ENCODE data around the gene ARPP21.
"Not testable (repeated sequence)": the region's sequence is repeated elsewhere in the genome, so short reads cannot be mapped to it uniquely, and the experiment has no call there.

The ARPP21 gene

DNA sequence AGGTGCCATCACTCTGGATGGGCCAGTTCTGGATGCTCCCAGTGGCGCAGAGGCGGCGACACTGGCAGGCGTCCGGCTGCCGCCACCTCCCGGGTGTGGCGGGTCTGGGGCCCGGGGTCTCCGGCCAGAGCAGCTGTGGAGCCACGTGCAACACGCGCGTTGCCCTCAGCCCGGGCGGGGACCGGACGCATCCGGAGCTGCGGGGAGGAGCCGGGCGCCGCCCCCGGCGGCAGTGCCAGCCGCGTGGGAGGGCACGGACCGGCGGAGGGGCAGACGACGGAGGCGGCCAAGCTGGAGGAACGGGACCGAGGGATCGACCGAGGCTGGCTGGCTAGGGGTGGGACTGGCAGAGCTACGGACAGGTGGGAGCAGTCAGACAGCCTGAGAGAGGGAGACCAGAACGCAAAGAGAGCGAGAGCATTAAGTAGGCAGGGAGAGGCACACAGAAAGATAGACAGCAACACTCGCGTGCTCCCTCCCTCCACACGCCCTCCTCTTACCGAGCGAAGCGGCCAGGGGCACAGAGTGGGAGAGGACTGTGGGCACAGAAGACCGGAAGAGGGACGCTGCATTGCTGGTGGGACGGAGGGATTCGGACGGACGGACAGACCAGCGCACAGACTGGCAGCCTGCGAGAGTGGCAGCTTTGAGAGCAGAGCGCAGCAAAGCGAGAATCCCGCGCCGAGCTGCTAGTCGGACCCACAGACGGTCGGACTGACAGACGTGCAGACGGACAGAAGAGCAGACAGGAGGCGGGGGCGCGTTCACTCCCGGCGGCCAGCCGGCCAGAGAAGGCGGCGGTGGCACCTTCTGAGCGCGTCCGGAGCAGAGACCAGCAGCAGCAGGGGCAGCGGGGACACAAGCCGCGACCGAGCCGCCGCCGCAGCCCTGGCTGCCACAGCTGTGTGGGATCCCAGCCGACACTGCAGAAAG lies at the start of gene ARPP21:
Gene ARPP21 (plus strand): TSS at position 272 of the 933 bp plus-strand sequence. CDS start 42,227 bp downstream, outside the sequence.
- no peak for DNase-seq

DNA sequence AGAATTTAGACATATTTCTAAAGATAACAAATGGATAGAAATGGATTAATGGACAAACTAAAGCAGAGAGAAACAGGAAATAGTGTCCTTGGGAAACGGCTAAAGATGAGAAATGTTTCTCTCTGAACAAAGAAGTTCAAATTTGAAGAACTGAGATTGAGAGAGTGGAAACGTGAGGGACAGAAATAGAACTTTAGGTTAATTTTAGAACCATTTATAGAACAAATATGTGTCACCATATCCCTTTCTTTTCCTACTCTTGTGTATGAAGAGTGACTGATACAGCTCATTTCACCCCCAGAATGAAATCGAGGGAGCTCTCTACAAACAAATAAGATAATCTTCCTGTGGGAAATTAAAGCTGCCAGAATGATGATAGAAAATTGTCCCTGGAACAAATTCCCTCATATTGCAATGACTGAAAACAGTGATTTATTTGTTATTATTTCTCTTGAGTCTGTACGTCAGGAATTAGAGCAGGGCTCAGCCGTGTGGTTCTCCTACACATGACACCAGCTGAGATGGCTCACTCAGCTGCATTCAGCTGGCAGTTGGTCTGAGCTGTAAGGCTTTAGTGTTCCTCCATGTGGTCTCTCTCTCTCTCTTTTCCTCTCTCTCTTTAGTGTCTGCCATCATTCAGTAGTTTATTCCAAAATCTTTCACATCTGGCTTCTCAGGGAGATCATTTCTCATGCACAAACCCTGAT lies 46.6 kb upstream of the ARPP21 start:
- DNase-seq = no peak

- no peak for DNase-seq
Observed at GRCh38 chr3:35594739-35595138, 44.6 kb upstream of the ARPP21 start.

GRCh38 chr3:35596335-35596995 lies 42.9 kb upstream of the ARPP21 start:
- DNase-seq = no peak

DNA sequence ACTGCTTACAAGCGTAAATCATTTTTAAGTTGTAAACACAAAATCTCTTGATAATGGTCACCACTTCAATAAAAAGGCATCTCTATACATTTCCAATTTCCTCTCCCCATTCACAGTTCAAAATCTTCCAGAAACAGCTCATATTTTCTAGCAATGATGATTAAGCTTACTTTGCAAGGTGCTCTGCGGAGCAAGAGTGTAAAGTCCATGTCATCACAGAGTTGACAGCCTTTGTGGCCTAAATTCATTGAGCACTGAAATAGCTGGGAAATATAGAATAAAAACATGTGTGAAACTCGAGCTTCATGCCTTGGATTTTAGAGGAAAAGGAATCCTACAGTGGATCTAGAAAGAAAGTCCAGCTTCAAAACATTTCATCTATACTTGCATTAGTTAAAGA lies 41.8 kb upstream of the ARPP21 start:
- no peak for DNase-seq

- DNase-seq = no peak
Observed at GRCh38 chr3:35598804-35599203, 40.5 kb upstream of the ARPP21 start.

GRCh38 chr3:35601959-35602358 lies 37.4 kb upstream of the ARPP21 start:
- no peak for DNase-seq

- no peak for DNase-seq
Observed at GRCh38 chr3:35602395-35602936, 36.9 kb upstream of the ARPP21 start.

- no peak for DNase-seq
Observed at GRCh38 chr3:35616346-35616745, 23.0 kb upstream of the ARPP21 start.

- DNase-seq = no peak
Observed at GRCh38 chr3:35617370-35617769, 22.0 kb upstream of the ARPP21 start.

- DNase-seq = not testable (repeated sequence)
Observed at GRCh38 chr3:35620238-35620637, 19.1 kb upstream of the ARPP21 start.

DNA sequence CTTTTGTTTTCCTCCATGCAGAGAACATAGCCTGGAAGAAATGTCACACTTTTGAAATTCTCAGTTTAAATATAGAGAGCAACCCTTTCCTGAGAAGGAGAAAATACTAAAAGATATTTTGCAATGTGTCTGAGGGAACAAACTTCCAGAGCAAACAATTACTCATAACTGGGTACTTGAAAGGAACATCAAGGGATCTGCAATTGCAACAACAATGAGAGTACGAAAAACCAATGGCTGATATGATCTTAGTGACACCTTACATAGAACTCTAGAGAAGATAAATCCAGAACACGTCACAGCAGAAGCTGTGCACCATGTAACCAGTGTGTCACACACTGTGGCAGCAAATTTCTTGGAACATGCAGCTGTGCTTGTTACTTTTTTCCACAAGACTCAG lies 14.6 kb upstream of the ARPP21 start:
- no peak for DNase-seq

GRCh38 chr3:35633332-35634124 lies 5.8 kb upstream of the ARPP21 start:
- DNase-seq = no peak

GRCh38 chr3:35635407-35635806 lies 3.9 kb upstream of the ARPP21 start:
- no peak for DNase-seq

DNA sequence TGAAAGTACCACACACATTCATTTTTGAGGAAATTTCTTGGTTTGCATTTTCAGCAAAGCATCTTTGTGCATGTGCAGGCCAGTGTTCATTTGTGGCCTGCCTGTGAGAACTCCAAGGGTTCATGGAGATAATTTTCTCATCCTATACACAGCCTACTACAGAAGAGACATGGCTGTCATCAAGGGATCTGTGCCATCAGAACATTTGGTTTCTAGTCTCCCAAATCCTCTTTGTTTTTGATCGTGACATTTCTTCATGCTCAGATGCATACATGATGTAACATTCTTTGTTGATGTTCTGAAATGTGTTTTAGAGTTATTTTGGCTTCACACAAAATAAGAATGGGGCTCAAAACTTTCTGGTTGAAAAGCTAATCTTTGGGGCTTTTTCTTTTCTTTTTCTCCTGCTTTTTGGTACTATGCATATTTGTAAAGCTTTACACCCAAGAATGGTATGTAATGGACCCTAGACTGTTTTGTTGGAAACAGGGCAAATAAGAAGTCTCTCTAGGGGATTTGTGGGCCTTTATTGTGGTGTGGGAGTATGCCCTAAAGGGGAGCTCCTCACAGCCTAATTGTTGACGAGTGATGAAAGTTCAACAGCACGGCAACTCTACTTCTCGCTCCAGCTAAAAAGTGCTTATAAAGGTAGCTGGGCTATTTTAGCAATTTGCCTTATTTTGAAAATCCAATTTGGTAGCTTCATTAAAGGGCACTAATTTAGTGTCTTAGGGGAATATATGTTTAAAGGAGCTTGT lies 3.2 kb upstream of the ARPP21 start:
- DNase-seq = no peak

DNA sequence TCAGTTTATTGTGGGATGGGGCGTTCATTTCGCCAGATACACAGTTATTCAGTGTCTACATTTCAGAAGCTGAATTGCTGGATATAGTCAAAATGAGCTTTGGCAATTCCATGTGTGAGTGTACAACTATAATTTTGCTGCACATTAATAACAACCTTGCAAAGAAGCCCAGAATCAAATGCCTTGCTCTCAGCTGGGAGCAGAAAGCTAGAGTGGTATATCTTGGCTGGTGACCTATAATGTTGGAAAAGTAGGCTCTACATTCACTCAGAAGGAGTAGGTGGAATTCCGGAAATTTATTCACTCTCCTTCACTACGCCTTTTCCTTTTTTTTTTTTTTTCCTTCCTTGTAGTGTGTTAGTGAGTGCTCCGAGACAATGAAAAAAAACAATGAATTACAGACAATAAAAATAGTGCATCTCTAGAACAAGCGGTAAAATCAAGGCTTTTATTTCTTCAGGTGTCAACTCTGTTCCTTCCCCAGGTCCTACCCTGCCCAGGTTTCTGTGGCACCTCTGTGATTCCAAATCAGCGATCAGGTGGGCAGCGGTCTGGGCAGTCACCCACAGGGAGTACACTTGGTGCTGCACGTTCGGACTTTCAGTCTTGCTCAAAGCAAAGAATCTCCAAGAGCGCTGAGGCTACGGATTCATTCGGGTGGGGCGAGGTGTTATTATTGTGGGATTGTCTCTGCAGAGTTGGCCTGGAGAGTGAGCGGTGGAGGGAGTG lies 910 bp upstream of the ARPP21 start:
- no peak for DNase-seq

DNA sequence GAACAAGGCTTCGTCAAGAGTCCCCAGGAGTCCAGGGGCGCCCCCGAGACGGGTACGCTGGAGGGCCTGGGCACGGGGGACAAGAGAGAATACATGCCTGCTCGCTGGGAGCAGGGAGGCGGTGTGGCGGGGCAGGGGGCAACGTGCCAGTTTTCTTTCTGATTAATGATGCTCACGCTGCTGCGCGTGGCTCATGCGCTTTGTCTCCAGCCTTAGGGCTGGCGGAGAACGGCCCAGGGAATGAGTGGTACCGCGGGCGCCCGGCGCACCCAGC lies 408 bp upstream of the ARPP21 start:
- DNase-seq = no peak

DNA sequence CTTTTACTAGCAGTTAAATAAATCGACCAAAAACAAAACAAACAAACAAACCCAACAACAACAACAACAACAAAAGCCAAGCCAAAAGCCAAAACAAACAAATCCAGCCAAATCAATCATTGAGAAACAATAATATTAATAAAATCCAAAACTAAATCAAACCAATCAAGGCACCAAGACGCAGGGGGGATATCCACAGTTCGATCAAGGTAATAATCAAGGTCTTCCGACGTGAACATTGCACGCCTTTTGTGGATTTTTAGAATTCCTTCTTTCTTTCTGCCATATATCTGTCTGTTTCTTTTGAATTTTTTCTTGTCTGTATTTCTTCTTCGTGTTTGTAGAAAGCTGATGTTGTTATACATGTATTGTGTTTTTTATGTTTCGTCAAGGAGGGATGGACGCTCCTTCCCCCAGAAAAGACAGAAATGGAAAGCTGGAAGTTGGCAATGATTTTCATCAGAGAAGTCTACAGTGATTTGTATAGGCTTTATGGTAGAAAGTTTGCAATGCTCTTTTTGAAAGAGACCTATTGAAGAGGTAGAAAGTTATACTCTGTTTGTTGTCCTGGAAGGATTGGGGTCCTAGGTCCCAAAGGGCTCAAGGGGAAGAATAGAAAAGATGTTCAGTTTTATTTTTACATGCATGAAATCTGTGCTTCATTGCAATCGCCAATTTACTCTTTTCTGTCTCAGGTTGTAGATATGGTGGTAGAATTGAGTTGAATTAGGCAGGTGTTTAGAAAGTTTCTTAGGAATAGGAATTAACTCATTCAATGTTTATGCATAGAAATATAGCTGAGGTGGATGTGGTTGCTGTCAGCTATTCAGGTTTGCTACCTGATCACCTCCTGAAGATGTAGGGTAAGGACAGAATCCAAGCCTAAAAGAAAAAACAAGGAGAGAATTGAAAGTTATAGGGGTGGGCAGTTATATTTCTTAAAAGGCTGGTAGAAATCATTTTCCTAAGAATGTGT lies 1.2 kb downstream of the ARPP21 start:
- DNase-seq = no peak

- no peak for DNase-seq
Observed at GRCh38 chr3:35641331-35641730, 2.0 kb downstream of the ARPP21 start.
